HEK293T (cell line): ENCODE data around the gene CTNNBIP1.

Experiments
- ARNT ChIP-seq: fragments of 450-650 bp; IDR thresholded peaks from 2 replicates; pipeline ENCODE4 v1.6.1; 2017; ENCODE audit warnings: mild to moderate bottlenecking
- BHLHE40 ChIP-seq: fragments of 450-650 bp; IDR thresholded peaks from 2 replicates; pipeline ENCODE4 v1.6.1; 2016; ENCODE audit warnings: mild to moderate bottlenecking, moderate library complexity, borderline replicate concordance
- ELF4 ChIP-seq: fragments of 450-650 bp; IDR thresholded peaks from 2 replicates; pipeline ENCODE4 v1.6.1; 2017; ENCODE audit warnings: antibody characterized with exemption
- FOXM1 ChIP-seq: fragments of 450-650 bp; IDR thresholded peaks from 2 replicates; pipeline ENCODE4 v1.6.1; 2017; ENCODE audit warnings: mild to moderate bottlenecking, borderline replicate concordance
- HDGF ChIP-seq: fragments of 450-650 bp; IDR thresholded peaks from 2 replicates; pipeline ENCODE4 v1.6.1; 2017; ENCODE audit warnings: antibody characterized with exemption, borderline replicate concordance
- NFRKB ChIP-seq: fragments of 450-650 bp; IDR thresholded peaks from 2 replicates; pipeline ENCODE4 v1.6.1; 2016; ENCODE audit warnings: mild to moderate bottlenecking, moderate library complexity
- SP1 ChIP-seq: fragments of 450-650 bp; IDR thresholded peaks from 2 replicates; pipeline ENCODE4 v1.6.1; 2017
- SUZ12 ChIP-seq: fragments of 450-650 bp; IDR thresholded peaks from 2 replicates; pipeline ENCODE4 v1.6.1; 2016; ENCODE audit warnings: mild to moderate bottlenecking
- TARDBP ChIP-seq: fragments of 450-650 bp; IDR thresholded peaks from 2 replicates; pipeline ENCODE4 v1.6.1; 2016
- ZNF384 ChIP-seq: fragments of 450-650 bp; IDR thresholded peaks from 2 replicates; pipeline ENCODE4 v1.6.1; 2016
- TF ChIP-seq, protein P1 (sequence below): fragments of 450-650 bp; IDR thresholded peaks from 2 replicates; pipeline ENCODE4 v1.6.1; 2016

DNA sequence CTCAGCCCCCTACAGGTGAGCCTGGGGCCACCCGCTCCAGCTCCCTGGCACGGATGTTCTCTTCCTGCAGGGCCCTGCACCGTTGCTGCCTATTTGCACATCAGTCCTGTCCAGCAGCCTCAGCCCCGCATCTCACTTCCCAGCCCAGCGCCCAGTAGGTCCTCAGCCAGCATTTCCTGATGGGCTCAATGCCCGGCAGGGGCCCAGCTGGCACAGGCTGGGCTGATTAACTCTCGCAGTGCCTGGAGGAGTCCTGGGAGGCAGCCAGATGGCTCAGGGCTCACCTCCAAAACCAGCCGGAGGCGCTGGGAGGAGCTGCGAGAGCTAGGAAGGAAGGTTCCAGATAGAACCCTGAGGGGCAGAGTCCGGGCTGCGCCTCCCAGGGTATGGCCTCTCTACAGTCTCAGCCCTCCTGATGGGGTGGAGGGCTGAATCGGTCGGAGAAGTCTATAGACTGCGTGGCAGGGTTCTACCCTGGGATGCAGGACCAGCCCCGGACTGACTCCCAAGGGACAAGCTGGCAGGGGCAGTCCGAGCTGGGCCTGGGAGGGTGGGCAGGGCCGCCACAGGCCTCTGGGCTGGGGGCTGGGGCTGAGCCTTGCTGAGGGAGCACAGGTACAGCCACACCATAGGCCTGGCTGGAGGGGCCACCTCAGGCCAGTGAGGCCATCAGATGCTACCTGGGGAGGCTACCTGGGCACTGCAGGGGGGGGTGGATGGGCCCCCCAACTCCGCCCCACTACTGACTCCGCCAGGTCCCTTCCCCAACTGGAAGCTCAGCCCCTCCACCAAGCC is 67.1 kb downstream of the CTNNBIP1 start:
- TF ChIP-seq BHLHE40 (no peak), HDGF (no peak), ARNT (no peak), SUZ12 (no peak), NFRKB (no peak), TARDBP (no peak), FOXM1 (no peak), ZNF384 (no peak), ELF4 (no peak), SP1 (no peak)
- TF ChIP-seq, protein P1, sequence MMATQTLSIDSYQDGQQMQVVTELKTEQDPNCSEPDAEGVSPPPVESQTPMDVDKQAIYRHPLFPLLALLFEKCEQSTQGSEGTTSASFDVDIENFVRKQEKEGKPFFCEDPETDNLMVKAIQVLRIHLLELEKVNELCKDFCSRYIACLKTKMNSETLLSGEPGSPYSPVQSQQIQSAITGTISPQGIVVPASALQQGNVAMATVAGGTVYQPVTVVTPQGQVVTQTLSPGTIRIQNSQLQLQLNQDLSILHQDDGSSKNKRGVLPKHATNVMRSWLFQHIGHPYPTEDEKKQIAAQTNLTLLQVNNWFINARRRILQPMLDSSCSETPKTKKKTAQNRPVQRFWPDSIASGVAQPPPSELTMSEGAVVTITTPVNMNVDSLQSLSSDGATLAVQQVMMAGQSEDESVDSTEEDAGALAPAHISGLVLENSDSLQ = no peak
